HepG2 (cell line): Measurements from ENCODE around the gene SYNM. TPM values are rescaled to one million over a fixed set of nuclear protein-coding genes. Genes with fewer than 3 reads are reported as not detected.

ENCODE experiments used
- ATAC-seq: fragments of 200-7000 bp; cut with Tn5 transposase; 3 replicates; pipeline ENCODE4 v1.9.1; 2020; ENCODE audit warnings: mild to moderate bottlenecking, moderate library complexity
- BruUV-seq: library from RNA; stranded (reverse); fragments of 400-500 nt; replicated peaks from 2 replicates; lab custom pipeline; 2021; lab: Mats Ljungman, UMichigan
- CTCF ChIA-PET: fragments of 300-600 bp; formaldehyde crosslinking; extraction: SDS; loops from one replicate; lab custom pipeline; 2021; ENCODE audit warnings: low total read pairs, inconsistent platforms, low intra/inter-chr PET ratio; lab: Yijun Ruan, JAX
- POLR2A ChIA-PET: fragments of 350-600 bp; sonication (Branson Sonifier 250); formaldehyde crosslinking; loops from one replicate; lab custom pipeline; 2020; ENCODE audit warnings: antibody characterized with exemption, inconsistent platforms; lab: Yijun Ruan, JAX
- DNase-seq: peaks from one replicate; pipeline ENCODE4 v3.0.0-alpha.2; 2015; ENCODE audit warnings: low spot score
- FAIRE-seq: peaks from 3 replicates; lab custom pipeline; 2011; peaks lifted over from hg19 to GRCh38; lab: Jason Lieb, UNC
- H2AFZ ChIP-seq: one replicate; pipeline ENCODE4 v1.6.1; 2011; ENCODE audit warnings: low read length, inconsistent platforms
- H3K27ac ChIP-seq: fragments of 300-600 bp; 3 replicates; pipeline ENCODE4 v1.8.0; 2011; ENCODE audit warnings: mixed run types, mild to moderate bottlenecking, mixed read lengths, low read length, inconsistent platforms; ENCODE audit not compliant: insufficient read depth; ENCODE audit errors: extremely low read length
- H3K27me3 ChIP-seq, 2 experiments: fragments of 200-600 bp in 1 of 2; 2 replicates in 1 of 2; 3 replicates in 1 of 2; pipeline versions ENCODE4 v1.6.0 to v1.8.0; 2011; ENCODE audit warnings: low read length in 2 of 2, mild to moderate bottlenecking in 2 of 2, moderate library complexity in 2 of 2, inconsistent platforms in 1 of 2; ENCODE audit not compliant: insufficient read depth in 2 of 2, control insufficient read depth in 1 of 2
- H3K36me3 ChIP-seq, 2 experiments: fragments of 200-600 bp in 1 of 2; replicated peaks in 1 of 2; 2 replicates in 1 of 2; 3 replicates in 1 of 2; pipeline versions ENCODE4 v1.5.1 to v1.8.0; 2011; ENCODE audit warnings: low read length in 2 of 2, inconsistent platforms in 1 of 2; ENCODE audit not compliant: insufficient read depth in 2 of 2, control insufficient read depth in 1 of 2
- H3K4me1 ChIP-seq: 2 replicates; pipeline ENCODE4 v1.5.1; 2012; ENCODE audit warnings: low read length, inconsistent platforms; ENCODE audit not compliant: insufficient read depth
- H3K4me2 ChIP-seq: 2 replicates; pipeline ENCODE4 v1.6.0; 2011; ENCODE audit warnings: low read depth, low read length, inconsistent platforms
- H3K4me3 ChIP-seq, 3 experiments: fragments of 200-600 bp in 1 of 3; sonication (generic), shearing (Covaris generic) in 1 of 3; replicated peaks in 1 of 3; 2 replicates each; pipeline ENCODE4 v1.5.1; 2011 to 2016; ENCODE audit warnings: low read length in 3 of 3, inconsistent platforms in 2 of 3, low read depth in 2 of 3, mild to moderate bottlenecking in 2 of 3, control low read depth in 1 of 3, mixed read lengths in 1 of 3; ENCODE audit not compliant: insufficient read depth in 1 of 3
- H3K79me2 ChIP-seq: one replicate; pipeline ENCODE4 v1.6.1; 2011; ENCODE audit warnings: low read length, inconsistent platforms; ENCODE audit not compliant: insufficient read depth
- H3K9ac ChIP-seq: 2 replicates; pipeline ENCODE4 v1.6.0; 2011; ENCODE audit warnings: mild to moderate bottlenecking, low read depth, low read length, inconsistent platforms; ENCODE audit not compliant: insufficient read depth
- H3K9me3 ChIP-seq: 2 replicates; pipeline ENCODE4 v1.5.1; 2012; ENCODE audit warnings: mild to moderate bottlenecking, low read length
- H4K20me1 ChIP-seq: 2 replicates; pipeline ENCODE4 v1.6.0; 2011; ENCODE audit warnings: inconsistent platforms, mild to moderate bottlenecking, low read length, moderate library complexity; ENCODE audit not compliant: insufficient read depth
- FOXP1 ChIP-seq, 2 experiments: fragments of 450-650 bp in 1 of 2; IDR thresholded peaks; 2 replicates each; pipeline ENCODE4 v1.6.1; 2017 to 2018; ENCODE audit warnings: antibody characterized with exemption in 1 of 2
- HDAC2 ChIP-seq: sonication (generic); formaldehyde crosslinking; IDR thresholded peaks from 2 replicates; pipeline ENCODE4 v1.4.0; 2020; ENCODE audit warnings: missing genetic modification reagents
- NFRKB ChIP-seq: fragments of 450-650 bp; IDR thresholded peaks from 2 replicates; pipeline ENCODE4 v1.6.1; 2017
- NR1H2 ChIP-seq: sonication (generic); formaldehyde crosslinking; IDR thresholded peaks from 2 replicates; pipeline ENCODE4 v1.8.1; 2022; ENCODE audit warnings: low read depth, missing genetic modification reagents, borderline replicate concordance
- PRDM15 ChIP-seq: sonication (generic); formaldehyde crosslinking; IDR thresholded peaks from 2 replicates; pipeline ENCODE4 v1.4.0; 2020; ENCODE audit warnings: missing genetic modification reagents
- RFX1 ChIP-seq: fragments of 450-650 bp; IDR thresholded peaks from 2 replicates; pipeline ENCODE4 v1.6.1; 2017
- ZNF12 ChIP-seq: sonication (generic); formaldehyde crosslinking; IDR thresholded peaks from 2 replicates; pipeline ENCODE4 v1.5.0; 2020; ENCODE audit warnings: missing genetic modification reagents
- ZNF629 ChIP-seq: sonication (generic); formaldehyde crosslinking; conservative IDR thresholded peaks from 2 replicates; pipeline ENCODE4 v1.5.0; 2020; ENCODE audit warnings: missing genetic modification reagents
- WGBS: methylation state at CpG from one replicate; pipeline ENCODE4 v1.1.6; 2017; ENCODE audit warnings: low lambda C conversion rate; 5-methylcytosine and 5-hydroxymethylcytosine counted together
- in situ Hi-C: cut with HindIII; loops from 2 replicates; pipeline ENCODE4 v1.10.0; 2017; ENCODE audit warnings: low pct_unique_long_range_greater_than_20kb; ENCODE audit not compliant: extremely low pct_ligation_motif_present
- intact Hi-C: fragments of 100-400 bp; cut with micrococcal nuclease; formaldehyde crosslinking; loops from one replicate; pipeline ENCODE4 v1.10.0; 2022; ENCODE audit not compliant: unreplicated experiment
- polyA plus RNA-seq, 8 experiments: library from polyadenylated mRNA; depleted of rRNA in 3 of 8; stranded (reverse) in 7 of 8; unstranded in 1 of 8; fragments of >200 nt; fragmentation: Illumina TruSeq in 4 of 8; extraction: Trizol in 4 of 8; gene quantifications; 2 replicates each; pipeline versions ENCODE4 v1.2.1 to v1.2.3, GENCODE V29; 2011 to 2016; ENCODE audit warnings: low read depth in 4 of 8, missing spikeins in 1 of 8, mixed read lengths in 1 of 8; ENCODE audit not compliant: insufficient read depth in 1 of 8
- total RNA-seq, 5 experiments: library from RNA; depleted of rRNA; stranded (reverse); fragments of >200 nt; fragmentation: Illumina TruSeq; extraction: Trizol; gene quantifications; 2 replicates each; pipeline ENCODE4 v1.2.3, GENCODE V29; 2016; ENCODE audit warnings: low read depth in 1 of 5

The SYNM gene
- total and polyA plus RNA-seq, 2 of the 13 experiments (the other 11 are each of a cell fraction or from before 2014, with no cell fraction given): 1.1 to 3.7 TPM

DNA sequence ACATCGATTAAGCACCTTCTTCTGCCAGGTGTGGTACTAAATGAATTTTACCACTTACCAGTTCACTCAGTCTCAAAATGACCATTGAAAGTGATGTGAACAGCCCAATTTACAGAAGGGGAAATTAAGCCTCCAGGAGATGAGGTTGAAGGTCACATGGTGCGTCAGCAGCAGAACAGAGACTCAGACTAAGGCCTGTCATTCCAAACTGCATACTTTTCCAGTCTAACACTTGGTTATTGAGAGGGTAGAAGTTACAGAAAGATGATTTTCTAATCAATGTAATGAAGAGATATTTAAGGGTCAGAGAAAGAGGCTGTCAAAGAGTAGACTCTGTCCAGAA, 76.1 kb downstream of the SYNM start:
- Histone ChIP-seq H3K4me2 (peak overlapping the region; percentile 14; the same call in 1 of the 2 replicates), H3K9me3 (no peaks in the 10 kb centered on the region), H3K27me3 (no peaks in the 10 kb centered on the region), H4K20me1 (no peaks in the 10 kb centered on the region), H3K36me3 (no peaks in the 10 kb centered on the region), H3K79me2 (no peaks in the 10 kb centered on the region), H2AFZ (no peak overlapping the region), H3K27ac (no peak overlapping the region), H3K9ac (no peak overlapping the region), H3K4me3 (no peak overlapping the region), H3K4me1 (peaks cover 23% of the 10 kb centered on the region)
- WGBS: 29% methylated on average over 2 of the region's 2 CpGs
- FAIRE-seq: no peak
- no TSS peak for BruUV-seq
- DNase-seq: no peak
- TF ChIP-seq ZNF12 (CRISPR knock-in tag) (peak; percentile 55; the same call in 1 of the 2 replicates), ZNF629 (peak; percentile 92), NR1H2 (CRISPR knock-in tag) (no peak), HDAC2 (CRISPR knock-in tag) (peak; percentile 8; the same call in 1 of the 2 replicates), RFX1 (no peak)
- in situ Hi-C loops (no loop called here), intact Hi-C loops (loop anchor here (2.0 kb wide), 1 partner anchor 24 kb away; no protein-coding TSS in a partner anchor)
- POLR2A ChIA-PET: no interaction called here
- CTCF ChIA-PET: no interaction called here
- ATAC-seq: peak; percentile 52

GRCh38 chr15:99181545-99181971, 76.7 kb downstream of the SYNM start:
- H3K4me2 ChIP-seq: no peak overlapping the region
- CTCF ChIA-PET: no interaction called here

More at GRCh38 chr15:99181545-99181971, 76.7 kb downstream of the SYNM start:
- peak; percentile 32; the same call in 1 of the 3 replicates for ATAC-seq
- no peak for TF ChIP-seq NFRKB
- TF ChIP-seq PRDM15 (CRISPR knock-in tag): peak; percentile 60; the same call in 1 of the 2 replicates
- no peak for TF ChIP-seq FOXP1 (IDR thresholded peaks at IDR 0.05)
- TF ChIP-seq FOXP1 (CRISPR knock-in tag; IDR thresholded peaks at IDR 0.05): no peak
- Histone ChIP-seq H3K4me3 (no peak overlapping the region), H3K9me3 (no peaks in the 10 kb centered on the region), H3K27me3 (no peaks in the 10 kb centered on the region), H3K36me3 (no peaks in the 10 kb centered on the region), H3K4me1 (peaks cover 23% of the 10 kb centered on the region), H3K9ac (no peak overlapping the region), H2AFZ (no peak overlapping the region), H4K20me1 (no peaks in the 10 kb centered on the region), H3K79me2 (no peaks in the 10 kb centered on the region), H3K27ac (no peak overlapping the region)
- no peak for DNase-seq
- intact Hi-C loops: loop anchor here (2.0 kb wide), 1 partner anchor 25 kb away; no protein-coding TSS in a partner anchor
- POLR2A ChIA-PET: interaction anchor here (1.0 kb wide), 1 partner anchor 70 kb away, joined by 5 read pairs; the partner anchor contains the start of gene LRRC28
- WGBS: 60% methylated on average over 4 of the region's 4 CpGs
- in situ Hi-C loops: no loop called here
- no TSS peak for BruUV-seq
- no peak for FAIRE-seq
